HG02938 (cell line): ENCODE data around the gene DPYD.

Experiments
- ATAC-seq: cut with Tn5 transposase; IDR thresholded peaks from one replicate; pipeline ENCODE4 v1.9.1; 2021; ENCODE audit warnings: mild to moderate bottlenecking, moderate library complexity; ENCODE audit not compliant: unreplicated experiment

The DPYD gene

DNA sequence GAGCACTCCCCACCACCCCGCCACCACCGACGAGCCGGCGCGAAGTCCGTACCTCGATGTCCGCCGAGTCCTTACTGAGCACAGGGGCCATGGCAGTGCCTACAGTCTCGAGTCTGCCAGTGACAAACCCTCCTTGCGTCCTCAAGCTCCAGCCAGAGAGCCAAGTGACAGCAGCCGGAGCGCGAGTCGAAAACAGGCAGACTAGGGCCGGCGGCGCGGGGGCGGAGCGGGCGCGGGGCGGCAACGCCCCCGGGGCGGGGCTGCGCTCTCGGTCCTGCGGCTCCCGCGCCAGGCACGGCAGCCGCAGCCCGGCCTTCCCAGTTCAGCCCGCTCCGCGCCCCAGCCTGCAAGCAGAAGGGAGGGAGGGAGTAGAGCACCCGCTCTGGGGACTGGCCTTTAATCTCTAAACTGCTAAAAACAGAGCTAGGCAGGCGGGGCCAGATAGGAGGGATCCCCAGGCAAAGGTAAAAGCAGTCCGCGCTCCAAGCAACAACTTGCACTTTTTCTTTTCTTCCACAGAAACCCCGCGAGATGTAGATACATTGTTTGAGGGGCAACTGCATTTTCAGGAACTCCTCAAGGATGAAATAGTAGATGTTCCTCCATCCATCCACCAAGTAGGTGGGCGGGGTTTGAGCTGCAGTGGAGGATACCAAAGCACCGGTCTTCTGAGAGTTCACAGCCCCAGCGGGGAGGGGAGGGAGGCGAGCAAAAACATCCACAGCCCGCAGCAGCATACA is at the start of gene DPYD:
TSS of gene DPYD (minus strand) at position 203 of the 740 bp plus-strand sequence. CDS start at position 91, 112 bp downstream.
- ATAC-seq, result peak; percentile 87

DNA sequence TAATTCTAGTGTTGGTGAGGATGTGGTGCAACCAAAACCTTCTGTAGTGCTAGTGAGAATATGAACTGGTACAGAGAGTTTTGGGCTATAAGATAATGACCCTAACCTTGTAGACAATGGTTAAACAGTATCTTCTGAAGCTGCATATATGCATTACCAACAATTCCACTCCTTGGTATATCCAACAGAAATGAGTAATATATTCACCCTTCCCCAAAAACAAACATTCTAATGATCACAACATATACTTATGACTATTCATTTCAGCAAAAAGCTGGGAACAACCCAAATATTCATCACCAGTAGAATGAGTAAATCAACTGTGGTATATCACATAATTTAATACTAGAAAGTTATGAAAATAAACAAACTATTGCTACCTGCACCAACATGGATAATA is 39.6 kb upstream of the DPYD start:
- no peak for ATAC-seq

DNA sequence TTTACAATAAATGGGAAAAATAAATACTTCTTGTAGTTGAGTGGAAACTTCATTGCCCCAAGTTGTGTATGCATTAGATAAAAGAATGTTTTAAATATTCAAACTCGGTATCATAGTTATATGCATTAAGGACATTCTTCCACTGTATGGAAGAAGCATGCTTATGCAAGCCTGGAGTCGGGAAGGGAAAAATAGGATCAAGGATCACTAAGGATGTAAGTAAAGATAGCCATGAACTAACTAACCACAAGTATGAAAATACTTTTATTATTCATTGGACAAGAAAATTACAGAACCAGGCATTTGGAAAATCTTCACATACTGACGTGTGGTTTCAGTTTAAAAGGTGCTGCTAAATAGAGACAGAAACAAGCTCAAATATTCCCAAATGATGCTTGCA is 26.9 kb upstream of the DPYD start:
- ATAC-seq, result no peak

DNA sequence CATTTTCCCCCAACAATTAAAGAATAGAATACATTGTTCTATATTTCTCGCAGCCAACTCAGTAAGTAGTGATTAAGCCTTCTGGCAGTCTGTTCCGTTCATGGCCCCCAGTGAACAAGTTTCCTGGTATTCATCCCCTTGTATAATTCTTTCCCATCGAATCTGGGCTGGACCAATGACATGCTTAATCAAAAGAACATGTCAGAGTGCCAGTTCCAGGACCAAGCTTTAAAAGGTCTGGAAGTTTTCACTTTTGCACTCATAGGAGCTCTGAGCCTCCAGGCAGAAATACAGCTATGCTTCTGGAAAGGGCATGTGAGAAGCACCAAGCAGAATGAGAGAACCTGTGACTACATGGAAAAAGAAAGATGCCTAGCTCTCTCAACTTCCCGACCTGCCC is 22.5 kb upstream of the DPYD start:
- ATAC-seq, result no peak

DNA sequence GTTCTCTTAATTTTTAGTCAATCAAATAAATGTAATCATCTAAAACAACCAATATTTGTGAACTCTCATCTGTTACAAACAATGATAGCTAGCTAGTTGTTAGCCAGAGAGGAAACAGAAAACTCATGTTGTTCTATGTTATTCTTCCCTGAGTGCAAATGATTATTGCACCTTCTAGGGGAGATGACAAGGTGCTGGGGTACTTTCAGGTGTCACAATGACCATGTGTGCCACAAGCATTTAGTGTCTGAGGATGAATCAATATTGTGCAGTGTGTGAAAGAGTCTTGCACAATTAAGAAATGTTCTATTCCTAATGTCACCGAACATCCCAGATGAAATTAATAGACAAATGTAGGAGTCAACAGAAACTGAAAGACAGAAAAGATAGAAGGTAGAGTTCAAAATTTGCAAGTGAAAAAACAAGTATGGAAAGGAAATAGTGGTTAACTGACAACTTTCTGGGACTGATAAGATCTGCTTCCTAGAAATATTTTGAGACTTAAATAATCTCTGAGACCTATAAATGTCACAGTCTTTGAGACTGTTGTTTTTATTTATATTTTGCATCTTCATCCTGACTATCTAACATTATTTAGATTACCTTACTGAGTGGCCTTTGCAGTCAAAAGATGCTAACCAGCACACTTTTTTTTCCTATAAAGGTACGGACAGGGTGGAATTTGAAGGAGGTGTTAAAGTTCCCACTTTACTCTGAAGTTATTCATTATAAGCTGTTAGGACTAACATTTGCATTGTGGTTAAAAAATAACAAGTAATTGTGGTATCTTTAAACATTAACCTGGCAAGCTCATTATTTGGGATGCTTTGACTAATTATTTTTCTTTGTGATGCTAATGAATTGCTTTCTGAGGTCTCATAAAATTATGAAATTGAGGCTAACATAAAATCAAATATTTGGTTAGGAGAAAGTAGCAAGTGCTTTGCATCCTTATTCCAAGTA is 21.6 kb upstream of the DPYD start:
- no peak for ATAC-seq

DNA sequence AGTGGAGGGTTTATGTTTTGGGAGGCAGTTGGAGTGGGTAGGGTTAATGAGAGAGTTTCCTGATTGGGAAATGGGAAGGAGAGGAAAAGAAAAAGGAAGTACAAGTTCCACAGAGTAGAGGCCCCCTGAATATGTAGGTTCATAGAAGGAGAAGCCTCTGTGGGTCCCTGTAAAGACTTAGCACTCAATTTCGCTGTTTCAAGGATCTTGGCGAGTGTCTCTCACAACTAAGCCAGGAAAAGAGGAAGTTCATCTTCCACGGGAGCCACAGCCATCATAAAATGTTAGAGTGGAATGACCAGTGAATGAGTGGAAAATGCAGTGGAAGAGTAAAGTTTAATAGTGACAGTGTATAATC is 17.4 kb upstream of the DPYD start:
- ATAC-seq, result no peak

DNA sequence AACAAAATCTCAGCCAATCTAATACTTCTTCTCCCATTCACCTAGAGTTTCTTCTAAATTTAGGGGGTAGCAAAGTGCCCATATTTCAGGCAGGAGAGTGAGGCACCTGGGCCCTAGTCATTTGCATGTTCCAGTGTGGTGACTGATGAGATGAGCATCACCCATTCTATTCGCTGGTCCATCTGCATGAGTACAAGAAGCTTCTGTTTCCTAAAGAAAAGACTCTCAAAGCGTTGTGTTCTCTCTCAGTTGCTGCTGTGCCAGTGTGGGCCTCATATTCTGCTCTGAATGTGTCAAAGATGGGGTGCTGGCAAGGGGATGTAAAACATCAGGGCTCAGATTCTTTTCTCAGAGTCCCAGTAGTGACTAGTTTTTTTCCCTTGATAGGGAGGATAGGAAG is 16.1 kb upstream of the DPYD start:
- no peak for ATAC-seq

DNA sequence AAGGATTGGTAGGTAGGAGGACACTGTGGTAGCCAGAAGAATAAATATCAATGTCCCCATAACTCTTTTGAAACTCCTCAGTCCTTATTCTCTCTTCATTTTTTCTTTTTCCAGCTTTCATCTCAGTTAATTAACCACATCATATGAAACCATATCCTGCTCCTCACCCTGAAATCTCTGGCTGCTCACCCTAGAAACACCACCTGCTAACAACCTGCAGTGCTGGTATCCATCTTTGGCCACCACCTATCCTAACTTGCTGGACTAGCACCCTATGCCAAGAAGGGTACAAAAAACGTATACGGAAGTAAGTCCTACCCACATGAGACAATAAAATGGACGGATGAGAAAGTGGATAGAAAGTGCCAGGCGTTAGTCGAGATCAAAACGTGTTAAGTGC is 13.7 kb upstream of the DPYD start:
- ATAC-seq, result no peak

DNA sequence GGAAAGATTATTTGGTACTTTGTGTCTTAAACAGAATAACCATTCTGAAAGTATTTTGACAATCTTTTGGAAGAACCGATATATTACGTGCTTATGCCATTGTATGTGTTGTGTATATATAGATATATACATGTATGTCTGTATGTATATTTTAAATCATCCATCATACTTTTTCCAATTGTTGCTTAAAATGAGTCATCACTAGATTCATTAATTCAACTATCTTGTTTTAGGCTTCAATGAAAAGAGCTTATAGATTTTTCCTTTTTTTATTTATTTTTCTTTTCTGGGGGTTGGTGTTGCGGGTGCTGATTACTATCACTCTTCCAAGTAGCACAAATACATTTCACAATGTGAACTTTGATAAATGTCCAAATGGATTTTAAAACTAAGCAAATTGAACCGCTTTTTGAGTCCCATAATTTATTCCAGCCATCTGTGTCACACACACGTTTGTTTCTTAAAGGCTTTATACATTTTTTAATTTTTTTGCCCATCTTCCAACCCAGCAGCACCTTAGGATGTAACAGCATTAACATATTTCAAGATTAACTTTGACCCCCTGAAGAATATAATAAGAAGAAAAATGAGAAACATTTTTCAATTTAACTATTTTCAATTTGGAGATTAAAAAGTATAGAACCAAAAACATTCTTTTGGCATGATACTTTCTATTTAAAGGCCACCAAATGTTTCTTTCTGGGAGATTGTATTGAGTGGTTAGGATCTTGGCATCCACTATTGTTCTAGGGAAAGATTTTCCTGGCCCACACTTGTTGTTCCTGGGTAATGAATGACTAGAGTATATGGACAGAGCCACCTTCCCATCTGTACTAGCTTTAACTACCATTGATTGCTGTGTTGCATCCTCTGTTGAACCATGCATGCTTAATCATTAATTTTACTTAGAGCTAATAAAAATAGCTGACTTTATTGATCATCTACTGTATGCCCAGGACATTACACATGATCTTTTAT is 9.3 kb upstream of the DPYD start:
- no peak for ATAC-seq

DNA sequence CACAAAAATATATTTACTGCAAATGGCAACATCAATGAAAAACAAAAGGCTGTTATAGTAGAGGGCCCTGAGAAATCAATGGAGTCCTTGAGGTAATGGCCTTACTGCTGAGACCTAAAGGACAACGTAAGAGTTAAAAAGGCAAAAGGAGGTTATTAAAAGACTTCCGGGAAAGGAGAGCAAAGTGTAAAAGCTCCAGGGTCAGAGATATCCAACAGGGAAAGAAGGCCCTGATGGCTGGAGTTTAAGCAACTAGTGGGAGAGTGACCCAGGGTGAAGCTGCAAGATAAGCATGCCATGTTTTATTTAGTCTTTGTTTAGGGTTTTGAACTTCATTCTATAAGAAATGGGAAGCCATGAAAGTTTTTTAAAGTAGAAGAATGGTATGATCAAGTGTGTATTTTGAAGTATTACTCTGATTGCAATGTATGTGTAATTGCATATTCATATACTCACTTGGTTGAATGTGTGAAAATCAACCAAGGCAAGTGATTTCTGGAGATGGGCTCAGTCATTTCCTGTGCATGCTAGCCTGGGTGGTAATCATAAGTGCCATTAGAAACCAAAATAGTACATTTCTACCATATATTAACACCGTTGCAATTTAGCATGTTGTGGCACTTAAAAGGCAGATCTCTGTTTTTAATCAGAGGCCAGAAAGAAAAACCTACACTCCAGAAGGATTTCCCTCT is 5.3 kb upstream of the DPYD start:
- ATAC-seq, result no peak

DNA sequence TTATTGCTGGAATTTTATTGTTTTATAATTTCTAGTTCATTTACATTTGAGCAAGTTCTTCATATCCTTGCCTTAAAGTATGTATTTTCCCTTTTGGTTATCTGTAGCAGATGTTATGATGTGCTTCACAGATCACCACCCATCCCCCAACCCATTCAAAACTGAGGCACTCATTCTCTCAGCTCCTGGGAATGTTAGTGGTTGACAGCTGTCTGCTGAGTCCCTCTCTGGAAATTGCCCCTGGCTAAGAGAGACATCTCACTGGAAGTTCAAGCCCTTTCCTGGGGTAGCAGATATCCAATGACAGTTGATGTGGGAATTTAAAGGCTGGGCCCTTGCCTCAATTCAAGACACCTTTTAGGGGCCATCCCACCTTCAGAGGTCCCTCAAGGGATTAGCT is 4.3 kb upstream of the DPYD start:
- no peak for ATAC-seq

DNA sequence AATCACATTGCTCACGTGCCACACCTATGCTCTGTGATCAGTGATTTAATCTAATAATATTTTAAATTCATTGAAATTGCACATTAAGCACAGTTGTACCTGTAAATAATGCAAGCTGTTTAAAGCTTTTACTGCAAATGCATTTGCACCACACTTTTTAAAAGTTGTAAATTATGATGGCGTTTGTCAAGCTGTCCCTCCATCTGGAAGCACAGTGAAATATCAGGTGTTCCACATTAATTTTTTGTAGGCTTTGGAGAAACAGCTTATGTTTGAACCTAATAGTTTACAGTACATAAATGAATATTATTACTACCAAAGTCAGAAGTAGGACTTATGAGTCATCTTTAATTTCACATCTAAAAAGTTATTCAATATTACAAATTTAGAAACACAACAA is 3.0 kb upstream of the DPYD start:
- ATAC-seq, result no peak

DNA sequence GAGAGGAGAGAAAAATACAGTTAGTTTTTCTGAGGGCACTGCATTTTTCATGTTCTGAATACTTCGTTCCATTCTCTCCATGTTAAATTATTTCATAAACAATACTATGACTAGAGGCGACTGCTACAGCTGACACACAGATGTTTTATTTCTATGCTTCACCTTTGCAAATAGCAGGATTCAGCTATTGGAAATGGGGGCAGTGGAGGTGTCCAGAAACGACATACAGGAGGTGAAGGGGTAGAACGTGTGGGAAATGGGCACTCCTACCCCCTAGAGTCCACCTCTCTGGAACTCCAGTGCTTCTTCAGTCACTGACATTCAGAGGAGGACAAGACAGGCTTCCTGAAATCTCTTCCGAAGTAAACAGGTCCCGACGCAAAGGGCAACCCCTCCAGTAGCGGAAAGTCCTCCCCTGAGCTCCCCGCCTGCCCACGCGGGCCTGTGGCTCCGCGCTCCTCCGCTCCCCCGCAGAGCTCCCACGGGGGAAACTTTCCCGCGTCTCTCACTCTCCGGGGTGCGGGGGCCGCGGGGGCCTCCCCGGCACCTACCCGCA is 480 bp downstream of the DPYD start:
- ATAC-seq, result no peak

DNA sequence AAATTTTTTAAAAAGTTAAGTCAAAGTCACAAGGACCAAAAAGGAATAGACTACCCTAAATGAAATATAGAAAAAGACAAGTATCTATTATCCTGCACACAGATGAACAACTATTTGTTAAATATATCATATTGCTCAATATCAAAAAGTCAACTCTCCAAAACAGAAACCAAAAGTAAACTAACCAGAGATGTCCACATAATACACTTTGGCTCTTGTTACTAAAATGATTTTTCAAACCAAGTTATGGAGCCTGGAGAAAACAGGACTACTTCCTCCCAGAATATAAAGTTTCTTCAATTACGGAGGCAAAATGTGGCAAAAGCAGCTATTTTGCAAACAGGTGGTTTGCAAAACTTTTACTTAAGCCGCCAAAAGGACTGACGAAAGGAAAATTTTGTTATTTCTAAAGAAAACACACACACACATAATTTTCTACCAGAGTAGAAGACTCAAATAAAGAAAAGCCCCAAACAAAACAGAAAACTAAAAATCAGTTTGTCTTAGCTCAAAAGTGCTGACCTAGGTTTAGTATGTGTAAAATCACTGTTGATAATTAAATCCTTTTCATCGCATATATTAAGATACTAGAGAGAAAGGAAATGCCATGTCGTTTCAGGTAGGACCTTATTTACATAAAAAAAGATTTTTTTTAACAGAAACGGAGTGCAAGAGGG is 1.1 kb downstream of the DPYD start:
- ATAC-seq, result no peak

DNA sequence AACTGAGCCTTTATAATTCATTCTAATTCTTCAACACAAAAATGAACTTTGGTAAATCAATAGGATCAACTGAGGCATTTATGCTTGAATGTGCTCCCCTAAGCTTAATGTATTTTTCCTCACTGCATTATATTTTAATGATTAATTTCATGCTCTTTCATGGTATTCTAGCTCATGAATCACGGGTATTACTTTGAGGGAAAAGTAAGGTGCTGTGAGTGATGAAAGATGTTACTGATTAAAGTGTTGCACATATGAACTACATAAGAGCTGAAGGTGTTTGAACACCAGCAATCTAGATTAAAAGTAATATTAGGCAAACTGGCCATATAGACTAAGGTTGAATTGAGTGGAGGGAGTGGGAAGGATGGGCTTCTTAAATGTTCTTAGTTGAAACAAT is 1.9 kb downstream of the DPYD start:
- no peak for ATAC-seq

DNA sequence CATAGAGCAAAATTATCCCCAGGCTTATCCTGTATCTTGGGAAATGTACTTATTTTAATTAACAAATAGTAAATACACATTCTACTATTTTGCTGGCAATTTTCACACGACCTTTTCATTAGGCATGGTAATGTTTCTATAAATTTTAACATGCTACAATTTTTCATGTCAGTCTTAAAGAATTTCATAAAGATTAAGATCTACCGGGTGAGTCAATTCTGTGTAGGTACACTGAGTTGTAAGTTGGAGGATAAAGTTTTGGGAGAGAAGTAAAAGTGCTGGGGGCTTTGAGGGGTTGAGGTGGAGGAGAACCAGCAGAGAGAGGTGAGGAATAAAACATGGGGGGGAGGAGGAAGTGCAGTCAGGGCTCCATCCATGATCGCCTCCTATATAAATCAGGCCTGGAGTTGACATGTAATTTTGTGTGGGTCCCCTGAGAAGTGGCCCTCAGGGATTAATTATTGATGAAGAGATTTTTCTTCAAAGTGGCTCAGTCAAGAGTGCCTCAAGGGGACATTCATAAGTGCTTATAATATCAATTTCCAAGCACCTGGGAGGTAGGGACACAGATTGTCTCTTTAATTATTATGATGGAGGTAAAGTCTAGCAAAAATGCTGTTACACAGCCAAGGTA is 7.2 kb downstream of the DPYD start:
- ATAC-seq, result no peak

DNA sequence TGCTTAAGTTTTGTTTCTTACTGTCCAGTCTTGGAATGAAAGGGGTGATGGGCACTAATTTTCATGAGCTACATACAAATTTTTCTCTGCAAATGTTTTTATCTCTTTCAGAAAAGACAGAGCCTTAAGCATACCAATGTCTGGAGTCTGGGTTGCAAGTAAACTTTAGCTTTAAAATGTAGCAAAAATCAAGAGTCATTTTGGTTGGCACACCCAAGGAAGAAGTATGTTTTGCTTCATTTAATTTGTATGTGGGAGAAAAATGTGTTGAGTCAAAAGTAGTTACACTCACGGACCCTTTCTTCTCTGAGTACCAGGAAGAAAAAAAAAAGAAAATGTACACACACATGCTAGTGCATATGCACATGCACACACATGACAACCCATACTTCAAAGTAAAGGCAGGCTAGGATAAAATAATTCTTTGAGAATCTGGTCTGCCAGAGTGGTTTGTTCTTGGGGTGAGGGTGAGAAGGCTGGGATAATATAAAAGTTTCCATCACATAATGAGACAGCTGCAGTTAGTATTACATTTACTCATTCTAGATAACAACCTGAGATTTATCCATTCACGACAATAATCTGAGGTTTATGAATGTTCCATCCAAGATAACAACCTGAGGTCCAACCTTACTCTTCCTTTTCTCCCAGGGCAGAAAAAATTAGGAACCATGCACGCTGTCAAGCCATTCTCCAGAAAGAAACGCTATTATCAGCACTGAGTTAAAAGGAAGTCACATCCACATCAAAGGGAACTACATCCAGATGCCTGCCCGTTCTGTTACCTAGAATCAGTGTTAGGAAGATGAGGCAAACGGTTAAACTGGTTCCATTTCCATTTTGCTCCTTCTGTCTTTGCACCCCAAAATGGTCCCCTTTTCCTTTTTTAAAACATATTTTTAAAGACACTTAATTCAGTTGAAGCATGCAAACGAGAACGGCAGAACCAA is 9.3 kb downstream of the DPYD start:
- no peak for ATAC-seq

DNA sequence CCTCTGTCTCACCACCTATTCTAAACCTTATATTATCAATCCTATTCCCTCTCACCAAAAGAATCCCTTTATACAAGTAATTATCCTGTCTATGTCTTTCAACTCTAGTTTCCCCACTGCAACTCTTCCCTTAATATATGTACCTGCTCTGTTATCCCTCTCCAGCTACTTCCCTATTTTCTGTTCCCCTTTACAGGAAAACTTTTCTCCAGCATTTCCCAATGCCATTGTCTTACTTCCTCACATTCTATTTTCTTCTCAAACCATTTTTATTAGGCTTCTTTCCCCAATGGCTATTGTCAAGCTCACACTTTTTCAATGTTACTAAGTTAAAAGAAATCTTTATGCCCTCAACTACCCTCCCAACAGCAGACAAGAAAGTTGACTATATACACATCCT is 11.6 kb downstream of the DPYD start:
- no peak for ATAC-seq
